Measurements from ENCODE around the gene ATP9B. TPM values are rescaled to one million over a fixed set of nuclear protein-coding genes. Genes with fewer than 3 reads are reported as not detected.
"Not testable (repeated sequence)": the region's sequence is repeated elsewhere in the genome, so short reads cannot be mapped to it uniquely, and the experiment has no call there.

The ATP9B gene
- total RNA-seq, 1 experiment from 2014 or later: 11.7 TPM

GRCh38 chr18:79068341-79068936 is 755 bp upstream of the ATP9B start:
- H3K4me3 ChIP-seq: peak overlapping the region; percentile 70
- DNase-seq: no peak
- no peaks in the 10 kb centered on the region for H3K27me3 ChIP-seq
- H3K9me3 ChIP-seq: no peaks in the 10 kb centered on the region
- H3K36me3 ChIP-seq: no peaks in the 10 kb centered on the region

- H3K4me3 ChIP-seq: peak overlapping the region; percentile 70
- DNase-seq: no peak
- H3K36me3 ChIP-seq: no peaks in the 10 kb centered on the region
- H3K27me3 ChIP-seq: no peaks in the 10 kb centered on the region
- no peaks in the 10 kb centered on the region for H3K9me3 ChIP-seq
Observed at GRCh38 chr18:79069717-79070151, 540 bp downstream of the ATP9B start.

- H3K4me3 ChIP-seq: peak overlapping the region; percentile 70
- no peak for DNase-seq
Observed at GRCh38 chr18:79070486-79070885, 1.3 kb downstream of the ATP9B start.

GRCh38 chr18:79071037-79071436 is 1.8 kb downstream of the ATP9B start:
- H3K4me3 ChIP-seq: peak overlapping the region; percentile 70
- no peaks in the 10 kb centered on the region for H3K9me3 ChIP-seq
- no peak for DNase-seq
- H3K36me3 ChIP-seq: no peaks in the 10 kb centered on the region
- H3K27me3 ChIP-seq: no peaks in the 10 kb centered on the region

More at GRCh38 chr18:79070486-79070885, 1.3 kb downstream of the ATP9B start:
- Histone ChIP-seq H3K9me3 (no peaks in the 10 kb centered on the region), H3K27me3 (no peaks in the 10 kb centered on the region), H3K36me3 (no peaks in the 10 kb centered on the region)

- Histone ChIP-seq H3K36me3 (no peaks in the 10 kb centered on the region), H3K27me3 (no peaks in the 10 kb centered on the region), H3K4me3 (no peak overlapping the region), H3K9me3 (no peaks in the 10 kb centered on the region)
- DNase-seq: no peak
Observed at GRCh38 chr18:79071503-79072210, 2.5 kb downstream of the ATP9B start.

GRCh38 chr18:79072655-79073054 is 3.5 kb downstream of the ATP9B start:
- not testable (repeated sequence) for H3K4me3 ChIP-seq, H3K36me3 ChIP-seq, H3K27me3 ChIP-seq, H3K9me3 ChIP-seq, DNase-seq

- DNase-seq: no peak
- H3K9me3 ChIP-seq: no peaks in the 10 kb centered on the region
Observed at GRCh38 chr18:79077181-79077580, 8.0 kb downstream of the ATP9B start.

GRCh38 chr18:79078791-79079190 is 9.6 kb downstream of the ATP9B start:
- DNase-seq, H3K4me3 ChIP-seq, H3K36me3 ChIP-seq, H3K9me3 ChIP-seq, H3K27me3 ChIP-seq: not testable (repeated sequence)

More at GRCh38 chr18:79077181-79077580, 8.0 kb downstream of the ATP9B start:
- Histone ChIP-seq H3K36me3 (no peaks in the 10 kb centered on the region), H3K4me3 (no peak overlapping the region), H3K27me3 (no peaks in the 10 kb centered on the region)

- Histone ChIP-seq H3K27me3 (no peaks in the 10 kb centered on the region), H3K9me3 (no peaks in the 10 kb centered on the region; the same call in 1 of the 2 replicates), H3K4me3 (no peak overlapping the region), H3K36me3 (no peaks in the 10 kb centered on the region)
- DNase-seq: no peak
Observed at GRCh38 chr18:79092874-79093273, 23.7 kb downstream of the ATP9B start.

- H3K4me3 ChIP-seq: no peak overlapping the region
- no peaks in the 10 kb centered on the region; the same call in 1 of the 2 replicates for H3K9me3 ChIP-seq
- no peaks in the 10 kb centered on the region for H3K27me3 ChIP-seq
- H3K36me3 ChIP-seq: no peaks in the 10 kb centered on the region
- DNase-seq: no peak
Observed at GRCh38 chr18:79093986-79094385, 24.8 kb downstream of the ATP9B start.

- Histone ChIP-seq H3K36me3 (no peaks in the 10 kb centered on the region), H3K9me3 (no peaks in the 10 kb centered on the region), H3K4me3 (no peak overlapping the region), H3K27me3 (no peaks in the 10 kb centered on the region)
- DNase-seq: no peak
Observed at GRCh38 chr18:79095216-79095615, 26.0 kb downstream of the ATP9B start.

GRCh38 chr18:79100944-79101343 is 31.8 kb downstream of the ATP9B start:
- H3K27me3 ChIP-seq: no peaks in the 10 kb centered on the region
- no peaks in the 10 kb centered on the region for H3K9me3 ChIP-seq
- no peaks in the 10 kb centered on the region for H3K36me3 ChIP-seq
- H3K4me3 ChIP-seq: no peak overlapping the region
- DNase-seq: no peak

- no peaks in the 10 kb centered on the region for H3K36me3 ChIP-seq
- DNase-seq: no peak
Observed at GRCh38 chr18:79102886-79103285, 33.7 kb downstream of the ATP9B start.

GRCh38 chr18:79104137-79104536 is 34.9 kb downstream of the ATP9B start:
- no peak overlapping the region for H3K4me3 ChIP-seq
- H3K27me3 ChIP-seq: no peaks in the 10 kb centered on the region
- H3K36me3 ChIP-seq: no peaks in the 10 kb centered on the region
- no peaks in the 10 kb centered on the region for H3K9me3 ChIP-seq
- no peak for DNase-seq

More at GRCh38 chr18:79102886-79103285, 33.7 kb downstream of the ATP9B start:
- H3K27me3 ChIP-seq: no peaks in the 10 kb centered on the region
- no peaks in the 10 kb centered on the region for H3K9me3 ChIP-seq
- H3K4me3 ChIP-seq: no peak overlapping the region

- Histone ChIP-seq H3K4me3 (no peak overlapping the region), H3K27me3 (no peaks in the 10 kb centered on the region), H3K9me3 (no peaks in the 10 kb centered on the region), H3K36me3 (no peaks in the 10 kb centered on the region)
- DNase-seq: no peak
Observed at GRCh38 chr18:79105455-79105854, 36.3 kb downstream of the ATP9B start.

GRCh38 chr18:79106084-79106483 is 36.9 kb downstream of the ATP9B start:
- DNase-seq: no peak
- no peaks in the 10 kb centered on the region for H3K27me3 ChIP-seq
- H3K4me3 ChIP-seq: no peak overlapping the region
- H3K36me3 ChIP-seq: no peaks in the 10 kb centered on the region
- no peaks in the 10 kb centered on the region for H3K9me3 ChIP-seq

GRCh38 chr18:79107886-79108285 is 38.7 kb downstream of the ATP9B start:
- DNase-seq: no peak
- no peak overlapping the region for H3K4me3 ChIP-seq
- no peaks in the 10 kb centered on the region for H3K36me3 ChIP-seq

More at GRCh38 chr18:79107886-79108285, 38.7 kb downstream of the ATP9B start:
- Histone ChIP-seq H3K9me3 (no peaks in the 10 kb centered on the region), H3K27me3 (no peaks in the 10 kb centered on the region)

Data from MG63 (cell line).